ENCODE results near the gene EIF1. TPM values are rescaled to one million over a fixed set of nuclear protein-coding genes. Genes with fewer than 3 reads are reported as not detected.
"Not testable (repeated sequence)": the region's sequence is repeated elsewhere in the genome, so short reads cannot be mapped to it uniquely, and the experiment has no call there.

The EIF1 gene
- polyA plus RNA-seq, 1 donor: 784 TPM

DNA sequence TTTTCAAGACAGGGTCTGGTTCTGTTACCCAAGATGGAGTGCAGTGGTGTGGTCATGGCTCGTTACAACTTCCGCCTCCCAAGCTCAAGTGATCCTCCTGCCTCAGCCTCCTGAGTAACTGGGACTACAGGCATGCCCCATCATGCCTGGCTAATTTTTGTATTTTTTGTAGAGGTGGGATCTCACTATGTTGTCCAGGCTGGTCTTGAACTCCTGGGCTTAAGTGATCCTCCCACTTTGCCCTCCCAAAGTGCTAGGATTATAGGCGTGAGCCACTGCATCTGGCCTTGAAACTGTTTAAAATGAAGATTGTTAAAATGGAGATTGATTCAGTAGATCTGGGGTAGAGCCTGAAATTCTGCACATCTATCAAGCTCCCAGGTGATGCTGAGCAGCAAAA is 12.2 kb downstream of the EIF1 start:
- DNase-seq (ENCODE audit: low read depth): not testable (repeated sequence)

DNA sequence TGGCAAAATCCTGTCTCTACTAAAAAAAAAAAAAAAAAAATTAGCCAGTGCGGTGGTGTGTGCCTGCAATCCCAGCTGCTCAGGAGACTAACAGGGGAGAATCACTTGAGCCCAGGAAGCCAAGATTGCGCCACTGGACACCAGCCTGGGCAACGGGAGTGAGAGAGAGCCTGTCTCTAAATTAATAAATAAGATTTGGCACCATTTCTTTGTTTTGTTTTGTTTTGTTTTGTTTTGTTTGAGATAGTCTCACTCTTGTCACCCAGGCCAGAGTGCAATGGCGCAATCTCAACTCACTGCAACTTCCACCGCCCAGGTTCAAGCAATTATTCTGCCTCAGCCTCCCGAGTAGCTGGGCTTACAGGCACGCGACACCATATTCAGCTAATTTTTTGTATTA is 14.0 kb downstream of the EIF1 start:
- DNase-seq (ENCODE audit: low read depth): no peak

DNA sequence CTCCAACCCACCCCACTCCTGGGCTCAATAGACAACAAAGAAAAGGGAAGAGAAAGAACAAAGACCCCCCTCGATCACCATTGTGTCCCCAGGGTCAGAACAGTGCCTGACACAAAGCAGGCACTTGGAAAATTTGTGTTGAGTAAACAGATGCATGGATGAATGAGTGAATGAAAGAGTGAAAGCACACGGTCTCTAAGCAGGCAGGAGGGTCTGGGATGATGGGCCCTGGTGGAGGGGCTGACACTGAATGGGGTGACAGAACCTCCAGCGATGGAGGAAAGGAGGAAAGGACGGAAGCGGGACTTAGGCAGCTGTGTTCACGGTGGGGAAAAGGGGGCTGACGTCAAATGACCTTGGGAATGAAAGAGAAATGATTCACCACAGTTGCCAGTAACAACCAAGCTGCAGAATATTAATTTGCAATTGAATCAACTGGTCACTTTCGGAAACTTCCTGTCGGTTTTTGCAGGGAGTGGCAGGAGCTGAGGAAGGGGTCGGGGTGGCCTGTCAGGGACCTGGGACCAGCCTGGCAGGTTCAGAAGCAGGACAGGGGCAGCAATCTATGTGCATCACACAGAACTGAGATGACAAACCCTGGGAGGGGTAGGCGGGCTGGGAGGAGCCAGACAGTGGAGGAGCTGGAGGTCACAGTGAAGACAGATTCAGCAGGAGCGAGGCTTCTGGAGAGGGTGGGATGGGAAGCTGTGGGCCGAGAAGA is 16.7 kb downstream of the EIF1 start:
- DNase-seq (ENCODE audit: low read depth): no peak

GRCh38 chr17:41707803-41708669 is 19.4 kb downstream of the EIF1 start:
- no peak for DNase-seq (ENCODE audit: low read depth)

GRCh38 chr17:41710472-41711090 is 21.9 kb downstream of the EIF1 start:
- no peak for DNase-seq (ENCODE audit: low read depth)

DNA sequence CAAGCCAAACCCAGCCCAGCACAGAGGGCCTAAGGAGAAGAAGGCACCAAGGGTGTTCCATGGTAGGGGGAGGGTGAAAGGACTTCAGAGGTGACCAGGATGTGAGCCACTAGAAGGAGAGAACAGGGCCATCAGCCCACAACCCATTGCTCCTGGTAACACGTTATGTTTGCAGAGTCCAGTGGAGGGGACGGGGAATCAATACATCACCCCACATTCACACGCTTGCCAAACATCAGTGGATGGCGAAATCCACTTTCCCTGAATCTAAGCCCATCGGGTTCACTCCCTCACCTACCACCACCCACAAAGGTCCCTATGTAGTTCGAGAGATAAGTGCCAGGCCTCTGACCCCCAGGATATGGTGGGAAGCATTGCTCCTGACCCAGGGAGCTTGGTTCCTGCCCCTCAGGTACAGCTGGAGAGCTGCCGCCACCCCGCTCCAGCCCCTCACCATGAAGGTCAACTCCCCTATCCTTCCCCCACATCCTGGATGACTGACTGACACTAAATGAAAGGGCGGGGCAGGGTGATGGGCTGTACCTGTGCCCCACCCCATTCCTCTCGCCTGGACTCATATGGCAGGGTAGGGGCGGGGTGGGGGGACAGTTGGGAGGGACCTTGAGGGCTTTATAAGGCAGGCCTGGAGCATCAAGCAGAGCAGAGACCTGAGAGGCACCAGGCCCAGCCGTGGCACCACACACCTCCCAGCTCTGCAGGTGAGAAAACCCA is 23.1 kb downstream of the EIF1 start, which contains the start of gene GAST:
Gene GAST, plus strand, starts transcription at position 663 of the 732 bp plus-strand sequence. CDS start 3,106 bp downstream, outside the sequence.
- no peak for DNase-seq (ENCODE audit: low read depth)

- no peak for DNase-seq (ENCODE audit: low read depth)
Measured at GRCh38 chr17:41717408-41718286, 29.0 kb downstream of the EIF1 start.

DNA sequence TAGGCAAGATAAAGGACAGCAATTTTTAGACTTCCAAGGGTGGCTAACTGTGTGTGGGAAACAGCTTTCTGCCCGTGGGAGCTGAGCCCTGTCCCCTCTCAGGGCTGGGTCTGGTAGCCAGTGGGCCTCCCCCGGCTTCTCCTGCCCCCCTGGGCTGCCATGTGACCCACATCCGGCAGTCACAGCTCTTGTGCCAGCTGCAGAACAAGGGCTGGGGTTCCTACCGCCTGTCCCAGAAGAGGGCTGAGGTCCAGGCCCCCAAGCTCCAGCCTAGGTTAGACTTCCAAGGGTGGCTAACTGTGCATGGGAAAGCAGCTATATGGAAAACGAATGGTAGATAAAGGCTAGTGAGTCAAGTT is 29.6 kb downstream of the EIF1 start:
- no peak for DNase-seq (ENCODE audit: low read depth)

DNA sequence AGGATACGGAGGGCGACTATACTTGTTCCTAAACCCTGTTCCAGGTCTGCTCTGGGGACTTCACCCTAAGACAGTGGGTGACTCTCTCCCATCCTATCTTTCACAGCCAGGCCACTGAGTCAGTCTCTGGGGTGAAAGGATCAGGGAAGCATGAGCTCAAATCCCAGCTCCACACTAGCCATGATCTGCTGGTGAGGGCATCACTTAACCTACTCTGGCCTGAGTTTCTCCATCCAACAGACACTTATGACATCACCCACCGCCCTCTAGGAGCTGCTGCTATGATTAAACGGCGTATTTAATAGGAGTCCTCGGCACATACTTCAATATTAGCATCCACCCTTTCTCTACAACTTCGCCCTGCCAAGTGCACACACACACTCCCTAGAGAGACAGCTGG is 33.5 kb downstream of the EIF1 start:
- no peak for DNase-seq (ENCODE audit: low read depth)

- no peak for DNase-seq (ENCODE audit: low read depth)
Measured at GRCh38 chr17:41723801-41724475, 35.3 kb downstream of the EIF1 start.

- no peak for DNase-seq (ENCODE audit: low read depth)
Measured at GRCh38 chr17:41724476-41725050, 35.9 kb downstream of the EIF1 start.

GRCh38 chr17:41725134-41725533 is 36.4 kb downstream of the EIF1 start:
- no peak for DNase-seq (ENCODE audit: low read depth)

GRCh38 chr17:41728056-41728455 is 39.4 kb downstream of the EIF1 start:
- no peak for DNase-seq (ENCODE audit: low read depth)

DNA sequence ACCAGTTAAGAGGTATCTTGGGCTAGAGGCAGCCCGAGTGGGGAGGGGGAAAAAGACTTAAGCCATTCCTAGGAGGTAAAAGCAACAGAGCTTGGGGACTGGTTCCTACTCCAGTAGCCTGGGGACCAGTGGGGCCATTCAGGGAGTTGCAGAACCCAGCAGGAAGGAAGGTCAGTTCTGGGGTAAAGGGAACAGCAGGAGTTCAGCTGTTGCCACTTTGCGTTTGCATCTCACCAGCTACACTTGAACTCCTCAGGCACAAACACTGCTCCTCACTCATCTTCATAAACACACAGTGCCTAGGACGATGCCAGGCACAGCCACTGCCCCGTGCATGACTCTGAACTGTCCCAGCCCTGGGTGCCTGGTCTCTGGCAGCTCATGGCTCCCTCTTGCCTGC is 41.8 kb downstream of the EIF1 start:
- no peak for DNase-seq (ENCODE audit: low read depth)

DNA sequence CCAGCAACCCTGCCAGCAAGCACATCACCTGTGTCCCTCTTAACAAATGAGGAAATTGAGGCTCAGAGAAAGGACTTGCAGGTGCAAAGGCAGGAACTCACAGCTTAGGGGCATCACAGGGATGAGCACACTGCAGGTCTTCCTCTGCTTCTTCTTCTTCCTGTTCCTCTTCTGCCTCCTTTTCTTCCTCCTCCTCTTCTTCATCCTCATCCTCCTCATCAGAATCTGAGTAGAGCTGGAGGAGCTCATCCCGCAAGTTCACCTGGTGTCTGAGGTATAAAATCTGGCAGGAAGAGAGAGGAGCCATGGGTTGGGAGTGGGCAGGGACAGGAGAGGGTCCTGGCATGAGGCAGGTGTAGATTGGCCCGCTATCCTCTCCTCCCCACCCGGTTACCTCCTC is 43.2 kb downstream of the EIF1 start:
- no peak for DNase-seq (ENCODE audit: low read depth)

- no peak for DNase-seq (ENCODE audit: low read depth)
Measured at GRCh38 chr17:41733348-41734138, 44.9 kb downstream of the EIF1 start.

GRCh38 chr17:41734139-41734948 is 45.7 kb downstream of the EIF1 start, which contains the start of gene HAP1:
Gene HAP1 (minus strand): TSS chr17:41734643. CDS start chr17:41734634, 9 bp downstream.
- DNase-seq (ENCODE audit: low read depth): no peak

- DNase-seq (ENCODE audit: low read depth): no peak
Measured at GRCh38 chr17:41734949-41735313, 46.2 kb downstream of the EIF1 start.

Data from forelimb muscle (tissue), 1 donor.